ENCODE data around the gene SPINK2. TPM values are rescaled to one million over a fixed set of nuclear protein-coding genes. Genes with fewer than 3 reads are reported as not detected.

SPINK2 gene
- polyA plus RNA-seq, 1 donor (not counting 4 experiments of a cell fraction or from before 2014, with no cell fraction given): 0.10 TPM

- DNase-seq (ENCODE audit: low read depth, low spot score) (no peak), FAIRE-seq (no peak)
- TF ChIP-seq EZH2 (IDR thresholded peaks at IDR 0.05; ENCODE audit: low read length): no peak
- no peak for TF ChIP-seq CTCF (optimal IDR thresholded peaks at IDR 0.05 in 1 of 3, IDR thresholded peaks at IDR 0.05 in 1 of 3, conservative IDR thresholded peaks at IDR 0.05 in 1 of 3; ENCODE audit: extremely low read depth in 1 of 3, insufficient read depth in 2 of 3, low read length in 3 of 3)
- Histone ChIP-seq H3K79me2 (ENCODE audit: control insufficient read depth, insufficient read depth, low read length) (no peaks in the 10 kb centered on the region), H2AFZ (ENCODE audit: control insufficient read depth, low read length) (no peak overlapping the region), H3K4me2 (ENCODE audit: control insufficient read depth, extremely low read depth, insufficient read depth, low read depth, low read length) (no peak overlapping the region), H3K27ac (ENCODE audit: control insufficient read depth, insufficient read depth, low read length) (no peak overlapping the region), H3K4me1 (ENCODE audit: control insufficient read depth, extremely low read depth, insufficient read depth, low read length) (peaks cover 27% of the 10 kb centered on the region), H3K9me3 (ENCODE audit: control insufficient read depth, low read depth, low read length) (no peaks in the 10 kb centered on the region), H4K20me1 (ENCODE audit: control insufficient read depth, extremely low read depth, insufficient read depth, low read length) (no peaks in the 10 kb centered on the region), H3K9ac (ENCODE audit: control insufficient read depth, extremely low read depth, insufficient read depth, low read length) (no peak overlapping the region), H3K27me3 (ENCODE audit: control insufficient read depth, extremely low read depth, insufficient read depth, low read length) (no peaks in the 10 kb centered on the region), H3K36me3 (ENCODE audit: control insufficient read depth in 2 of 2, extremely low read depth in 1 of 2, insufficient read depth in 2 of 2, low read length in 2 of 2) (no peaks in the 10 kb centered on the region), H3K9me1 (ENCODE audit: control insufficient read depth, extremely low read depth, insufficient read depth, low read length) (no peaks in the 10 kb centered on the region), H3K4me3 (ENCODE audit: control insufficient read depth in 2 of 3, extremely low read depth in 1 of 3, insufficient read depth in 2 of 3, low read depth in 1 of 3, low read length in 3 of 3) (no peak overlapping the region)
- dilution Hi-C loops (cut with MboI; ENCODE audit: extremely low pct_ligation_motif_present, low sequenced_read_pairs): no loop called here
Observed at GRCh38 chr4:56760183-56760582, 61.3 kb downstream of the SPINK2 start.

Small RNA genes within 50 kb of the gene (small RNA-seq; reads per million reads assigned to genes)
- gene RF00017 (ENCODE audit: insufficient read length in 3 of 3, low read depth in 3 of 3, low replicate concordance in 1 of 3): 0 reads per million in 3 experiments
- 0 reads per million in 3 experiments for gene RF00019 (ENCODE audit: insufficient read length in 3 of 3, low read depth in 3 of 3, low replicate concordance in 1 of 3)
- gene RN7SL357P (ENCODE audit: insufficient read length in 3 of 3, low read depth in 3 of 3, low replicate concordance in 1 of 3): 0 reads per million in 3 experiments
- 0 reads per million in 3 experiments for gene RN7SL492P (ENCODE audit: insufficient read length in 3 of 3, low read depth in 3 of 3, low replicate concordance in 1 of 3)

Other genes starting within 250 kb of the SPINK2 start
- gene HOPX, start 140.4 kb downstream of the SPINK2 start, polyA plus RNA-seq: 5.4 to 8.5 TPM (median 6.2 TPM) in 3 replicates
- gene REST, start 86.2 kb upstream of the SPINK2 start, polyA plus RNA-seq: 16.3 to 28.2 TPM (median 22.6 TPM) in 3 replicates
- 12.9 to 15.5 TPM (median 14.2 TPM) in 3 replicates for gene NOA1, start 155.9 kb upstream of the SPINK2 start, polyA plus RNA-seq
- gene POLR2B, start 157.2 kb upstream of the SPINK2 start, polyA plus RNA-seq: 86.7 to 153 TPM (median 110 TPM) in 3 replicates